ENCODE results near the gene MCTP2. TPM values are rescaled to one million over a fixed set of nuclear protein-coding genes. Genes with fewer than 3 reads are reported as not detected.

Gene MCTP2
- total and polyA plus RNA-seq, 9 of the 15 experiments (the other 6 are each of a cell fraction or from before 2014, with no cell fraction given), result 0.07 TPM; not detected in 8

DNA sequence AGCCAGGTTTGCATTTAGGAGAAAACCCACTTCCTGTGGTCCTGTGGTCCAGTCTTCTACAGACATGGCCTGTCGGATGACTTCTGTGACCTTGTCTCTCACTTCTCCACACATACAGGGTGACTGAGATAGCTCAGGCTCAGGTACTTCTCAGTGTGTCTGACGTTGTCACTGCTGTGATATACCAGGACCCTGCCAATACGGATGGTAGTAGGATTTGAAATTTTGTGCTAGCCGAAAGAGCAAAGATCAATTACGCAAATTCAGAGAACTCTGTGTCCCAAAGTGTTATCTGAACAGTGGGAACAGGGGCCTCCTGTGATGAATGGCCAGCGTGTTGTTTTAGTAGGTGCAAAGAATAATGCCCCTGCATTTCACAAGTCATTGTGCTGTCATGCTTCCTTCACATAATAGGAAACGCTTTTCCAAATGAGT lies 128.9 kb downstream of the MCTP2 start:
- no peaks in the 10 kb centered on the region for H4K20me1 ChIP-seq (replicated peaks; ENCODE audit: control insufficient read depth, insufficient read depth, low read length)
- in situ Hi-C loops (cut with MboI) (no loop called here), intact Hi-C loops (cut with micrococcal nuclease) (no loop called here)
- no peaks in the 10 kb centered on the region for H3K9me1 ChIP-seq (ENCODE audit: control insufficient read depth, insufficient read depth, low read length)
- H3K9me3 ChIP-seq (replicated peaks; ENCODE audit: control insufficient read depth, insufficient read depth, low read depth, low read length), result no peaks in the 10 kb centered on the region; the same call in 1 of the 2 replicates
- no peak for ATAC-seq
- POLR2A ChIA-PET, result no interaction called here
- H3K27me3 ChIP-seq (ENCODE audit: control insufficient read depth in 2 of 2, insufficient read depth in 2 of 2, low read length in 2 of 2), result no peaks in the 10 kb centered on the region
- FAIRE-seq, result no peak
- H3K4me2 ChIP-seq (ENCODE audit: insufficient read depth, low read length), result no peak overlapping the region
- no peaks in the 10 kb centered on the region for H3K4me1 ChIP-seq (replicated peaks in 1 of 2; ENCODE audit: control insufficient read depth in 2 of 2, insufficient read depth in 2 of 2, low read length in 2 of 2)
- TF ChIP-seq ZEB2 (IDR thresholded peaks at IDR 0.05) (no peak), MTF1 (CRISPR knock-in tag; IDR thresholded peaks at IDR 0.05; ENCODE audit: borderline replicate concordance) (no peak), MYNN (IDR thresholded peaks at IDR 0.05) (no peak), MYNN (CRISPR knock-in tag; IDR thresholded peaks at IDR 0.05) (no peak), BCOR (IDR thresholded peaks at IDR 0.05) (no peak)
- H3K9ac ChIP-seq (ENCODE audit: insufficient read depth in 1 of 2, low read depth in 2 of 2, low read length in 2 of 2), result no peak overlapping the region
- H2AFZ ChIP-seq (ENCODE audit: low read depth, low read length), result no peak overlapping the region
- H3K79me2 ChIP-seq (ENCODE audit: control insufficient read depth, insufficient read depth, low read length), result no peaks in the 10 kb centered on the region
- H3K4me3 ChIP-seq, result no peak overlapping the region
- no peak overlapping the region for H3K27ac ChIP-seq (ENCODE audit: extremely low read depth, low read depth, low read length)
- no TSS peak for BruUV-seq (replicated peaks)
- DNase-seq (ENCODE audit: extremely low read depth in 1 of 4, low spot score in 3 of 4), result no peak
- 4% methylated on average over 7 of the region's 7 CpGs for WGBS (ENCODE audit: insufficient coverage, low coverage, missing lambda C conversion rate)
- no peaks in the 10 kb centered on the region for H3K36me3 ChIP-seq (ENCODE audit: control insufficient read depth, insufficient read depth, low read length)
- CTCF ChIA-PET (ENCODE audit: low intra/inter-chr PET ratio), result no interaction called here

DNA sequence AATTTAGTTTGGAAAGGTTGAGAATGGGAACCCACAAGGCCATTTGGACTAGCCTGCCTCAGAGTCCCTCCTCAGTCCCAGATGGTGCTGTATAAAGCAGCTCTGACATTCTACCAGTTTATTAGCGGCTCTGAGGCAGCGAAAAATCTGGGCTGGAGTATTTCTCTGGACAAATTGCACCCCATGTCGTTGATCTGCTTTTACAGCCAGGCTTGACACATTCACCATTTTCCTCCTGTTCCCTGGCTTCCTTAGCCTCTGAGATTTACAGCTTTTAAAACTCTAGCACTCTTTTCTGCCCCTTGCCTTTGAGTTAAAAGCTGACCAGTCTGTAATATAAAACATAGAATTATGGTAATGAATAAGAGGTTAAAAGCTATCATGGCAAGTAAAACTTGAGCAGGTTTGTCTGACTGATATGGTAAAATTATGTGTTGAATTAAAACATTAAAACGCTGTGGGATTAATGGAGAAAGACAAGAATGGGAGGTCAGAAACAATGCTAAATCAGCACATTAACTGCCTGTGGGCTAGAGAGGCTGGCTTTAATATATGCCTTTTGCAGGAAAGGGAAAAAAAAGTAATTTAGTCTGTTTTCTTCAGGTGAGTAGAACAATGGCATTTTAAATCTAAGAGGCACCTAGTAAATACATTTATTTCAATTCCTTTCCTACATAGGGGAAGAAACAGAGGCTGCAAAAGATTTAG lies 131.2 kb downstream of the MCTP2 start:
- no peak for DNase-seq (ENCODE audit: extremely low read depth in 1 of 4, low spot score in 3 of 4)
- FAIRE-seq, result no peak
- H3K4me3 ChIP-seq, result no peak overlapping the region
- intact Hi-C loops (cut with micrococcal nuclease) (no loop called here), in situ Hi-C loops (cut with MboI) (no loop called here)
- H3K79me2 ChIP-seq (ENCODE audit: control insufficient read depth, insufficient read depth, low read length), result no peaks in the 10 kb centered on the region
- no peak overlapping the region for H3K9ac ChIP-seq (ENCODE audit: insufficient read depth in 1 of 2, low read depth in 2 of 2, low read length in 2 of 2)
- H3K36me3 ChIP-seq (ENCODE audit: control insufficient read depth, insufficient read depth, low read length), result no peaks in the 10 kb centered on the region
- ChIA-PET POLR2A (no interaction called here), CTCF (ENCODE audit: low intra/inter-chr PET ratio) (no interaction called here)
- H3K4me1 ChIP-seq (replicated peaks in 1 of 2; ENCODE audit: control insufficient read depth in 2 of 2, insufficient read depth in 2 of 2, low read length in 2 of 2), result no peaks in the 10 kb centered on the region
- H3K4me2 ChIP-seq (ENCODE audit: insufficient read depth, low read length), result no peak overlapping the region
- H3K9me3 ChIP-seq (replicated peaks; ENCODE audit: control insufficient read depth, insufficient read depth, low read depth, low read length), result no peaks in the 10 kb centered on the region; the same call in 1 of the 2 replicates
- H2AFZ ChIP-seq (ENCODE audit: low read depth, low read length), result no peak overlapping the region
- no peaks in the 10 kb centered on the region for H3K9me1 ChIP-seq (ENCODE audit: control insufficient read depth, insufficient read depth, low read length)
- WGBS (ENCODE audit: insufficient coverage, low coverage, missing lambda C conversion rate), result 0% methylated on average over 4 of the region's 4 CpGs
- H3K27me3 ChIP-seq (ENCODE audit: control insufficient read depth in 2 of 2, insufficient read depth in 2 of 2, low read length in 2 of 2), result no peaks in the 10 kb centered on the region
- H3K27ac ChIP-seq (ENCODE audit: extremely low read depth, low read depth, low read length), result no peak overlapping the region
- H4K20me1 ChIP-seq (replicated peaks; ENCODE audit: control insufficient read depth, insufficient read depth, low read length), result no peaks in the 10 kb centered on the region
- no peak for ATAC-seq
- no TSS peak for BruUV-seq (replicated peaks)
- TF ChIP-seq, protein P1, sequence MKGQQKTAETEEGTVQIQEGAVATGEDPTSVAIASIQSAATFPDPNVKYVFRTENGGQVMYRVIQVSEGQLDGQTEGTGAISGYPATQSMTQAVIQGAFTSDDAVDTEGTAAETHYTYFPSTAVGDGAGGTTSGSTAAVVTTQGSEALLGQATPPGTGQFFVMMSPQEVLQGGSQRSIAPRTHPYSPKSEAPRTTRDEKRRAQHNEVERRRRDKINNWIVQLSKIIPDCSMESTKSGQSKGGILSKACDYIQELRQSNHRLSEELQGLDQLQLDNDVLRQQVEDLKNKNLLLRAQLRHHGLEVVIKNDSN (CRISPR knock-in tag; IDR thresholded peaks at IDR 0.05), result no peak
- TF ChIP-seq HEY1 (CRISPR knock-in tag; IDR thresholded peaks at IDR 0.05; ENCODE audit: borderline replicate concordance) (no peak), C11orf30 (IDR thresholded peaks at IDR 0.05; ENCODE audit: low read depth) (no peak), ZNF75A (CRISPR knock-in tag; IDR thresholded peaks at IDR 0.05) (no peak), ZNF212 (CRISPR knock-in tag; IDR thresholded peaks at IDR 0.05) (no peak), ZNF174 (CRISPR knock-in tag; IDR thresholded peaks at IDR 0.05) (no peak), ERF (CRISPR knock-in tag; IDR thresholded peaks at IDR 0.05) (no peak), ESRRB (CRISPR knock-in tag; IDR thresholded peaks at IDR 0.05; ENCODE audit: borderline replicate concordance) (no peak)
- TF ChIP-seq, protein P2, sequence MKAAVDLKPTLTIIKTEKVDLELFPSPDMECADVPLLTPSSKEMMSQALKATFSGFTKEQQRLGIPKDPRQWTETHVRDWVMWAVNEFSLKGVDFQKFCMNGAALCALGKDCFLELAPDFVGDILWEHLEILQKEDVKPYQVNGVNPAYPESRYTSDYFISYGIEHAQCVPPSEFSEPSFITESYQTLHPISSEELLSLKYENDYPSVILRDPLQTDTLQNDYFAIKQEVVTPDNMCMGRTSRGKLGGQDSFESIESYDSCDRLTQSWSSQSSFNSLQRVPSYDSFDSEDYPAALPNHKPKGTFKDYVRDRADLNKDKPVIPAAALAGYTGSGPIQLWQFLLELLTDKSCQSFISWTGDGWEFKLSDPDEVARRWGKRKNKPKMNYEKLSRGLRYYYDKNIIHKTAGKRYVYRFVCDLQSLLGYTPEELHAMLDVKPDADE (conservative IDR thresholded peaks at IDR 0.05; ENCODE audit: control insufficient read depth, low read depth, low read length), result no peak
- TF ChIP-seq, protein P3, sequence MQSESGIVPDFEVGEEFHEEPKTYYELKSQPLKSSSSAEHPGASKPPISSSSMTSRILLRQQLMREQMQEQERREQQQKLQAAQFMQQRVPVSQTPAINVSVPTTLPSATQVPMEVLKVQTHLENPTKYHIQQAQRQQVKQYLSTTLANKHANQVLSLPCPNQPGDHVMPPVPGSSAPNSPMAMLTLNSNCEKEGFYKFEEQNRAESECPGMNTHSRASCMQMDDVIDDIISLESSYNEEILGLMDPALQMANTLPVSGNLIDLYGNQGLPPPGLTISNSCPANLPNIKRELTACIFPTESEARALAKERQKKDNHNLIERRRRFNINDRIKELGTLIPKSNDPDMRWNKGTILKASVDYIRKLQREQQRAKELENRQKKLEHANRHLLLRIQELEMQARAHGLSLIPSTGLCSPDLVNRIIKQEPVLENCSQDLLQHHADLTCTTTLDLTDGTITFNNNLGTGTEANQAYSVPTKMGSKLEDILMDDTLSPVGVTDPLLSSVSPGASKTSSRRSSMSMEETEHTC (IDR thresholded peaks at IDR 0.05), result no peak

All from K562 (cell line).